ENCODE measurements around the gene CASP9. TPM values are rescaled to one million over a fixed set of nuclear protein-coding genes. Genes with fewer than 3 reads are reported as not detected.
A peak's percentile ranks its signal among the peaks of the same experiment; 100 is the strongest.

Gene CASP9
- total RNA-seq, 1 experiment from 2014 or later, result 15.9 TPM

GRCh38 chr1:15507278-15507677, 16.7 kb downstream of the CASP9 start:
- TF ChIP-seq, protein P1, sequence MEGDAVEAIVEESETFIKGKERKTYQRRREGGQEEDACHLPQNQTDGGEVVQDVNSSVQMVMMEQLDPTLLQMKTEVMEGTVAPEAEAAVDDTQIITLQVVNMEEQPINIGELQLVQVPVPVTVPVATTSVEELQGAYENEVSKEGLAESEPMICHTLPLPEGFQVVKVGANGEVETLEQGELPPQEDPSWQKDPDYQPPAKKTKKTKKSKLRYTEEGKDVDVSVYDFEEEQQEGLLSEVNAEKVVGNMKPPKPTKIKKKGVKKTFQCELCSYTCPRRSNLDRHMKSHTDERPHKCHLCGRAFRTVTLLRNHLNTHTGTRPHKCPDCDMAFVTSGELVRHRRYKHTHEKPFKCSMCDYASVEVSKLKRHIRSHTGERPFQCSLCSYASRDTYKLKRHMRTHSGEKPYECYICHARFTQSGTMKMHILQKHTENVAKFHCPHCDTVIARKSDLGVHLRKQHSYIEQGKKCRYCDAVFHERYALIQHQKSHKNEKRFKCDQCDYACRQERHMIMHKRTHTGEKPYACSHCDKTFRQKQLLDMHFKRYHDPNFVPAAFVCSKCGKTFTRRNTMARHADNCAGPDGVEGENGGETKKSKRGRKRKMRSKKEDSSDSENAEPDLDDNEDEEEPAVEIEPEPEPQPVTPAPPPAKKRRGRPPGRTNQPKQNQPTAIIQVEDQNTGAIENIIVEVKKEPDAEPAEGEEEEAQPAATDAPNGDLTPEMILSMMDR (conservative IDR thresholded peaks at IDR 0.05), result no peak
- Mint-ChIP-seq H3K4me1 (peaks cover 31 to 51% of the 10 kb centered on the region in 2 experiments), H3K27ac (peak overlapping the region in 2 of 3 experiments; percentile 34 to 99; a peak in 3 of 7 replicates), H3K9me3 (no peaks in the 10 kb centered on the region), H3K36me3 (ENCODE audit: insufficient read depth in 1 of 3, low read depth in 3 of 3) (peaks cover 5 to 42% (median 11%) of the 10 kb centered on the region in 3 experiments; a peak in 6 of 7 replicates), H3K4me3 (peak overlapping the region in 1 of 2 experiments; percentile 15; a peak in 1 of 5 replicates), H3K27me3 (ENCODE audit: low read depth) (no peaks in the 10 kb centered on the region)
- WGBS (ENCODE audit: extremely low coverage, insufficient read length, low lambda C conversion rate), result no CpG with 5 or more reads among the region's 5 CpGs
- DNase-seq, result no peak
- no peak overlapping the region for H2BK12ac ChIP-seq (ENCODE audit: insufficient read length, low read depth, low read length)
- H3K79me2 ChIP-seq (ENCODE audit: insufficient read depth, low read length), result no peaks in the 10 kb centered on the region
- H2AFZ ChIP-seq (ENCODE audit: low read length), result no peak overlapping the region
- no peaks in the 10 kb centered on the region for H4K20me1 ChIP-seq (ENCODE audit: control insufficient read depth, insufficient read depth, insufficient read length)
- H3T11ph ChIP-seq (ENCODE audit: low read length), result no peak overlapping the region
- no peak overlapping the region for H3K4me2 ChIP-seq (ENCODE audit: insufficient read depth, insufficient read length, low read length)
- no peaks in the 10 kb centered on the region for H3K27me3 ChIP-seq (ENCODE audit: insufficient read depth, low read length)
- H3K56ac ChIP-seq (ENCODE audit: insufficient read length, low read depth, low read length), result no peak overlapping the region
- no peak overlapping the region for H3K14ac ChIP-seq (ENCODE audit: insufficient read depth, low read length)
- peaks cover 9% of the 10 kb centered on the region; the same call in 1 of the 2 replicates for H3K4me1 ChIP-seq (ENCODE audit: insufficient read depth, low read length)
- H2BK120ac ChIP-seq (ENCODE audit: low read depth, low read length, poor library complexity, severe bottlenecking), result no peak overlapping the region
- H2BK20ac ChIP-seq (ENCODE audit: low read depth, low read length, poor library complexity, severe bottlenecking), result no peak overlapping the region
- no peak overlapping the region for H4K5ac ChIP-seq (ENCODE audit: insufficient read length, low read depth, low read length)
- H4K91ac ChIP-seq (ENCODE audit: insufficient read length, low read depth, low read length), result no peak overlapping the region
- H2BK15ac ChIP-seq (ENCODE audit: low read depth, low read length), result no peak overlapping the region
- H3K18ac ChIP-seq (ENCODE audit: insufficient read length, low read depth, low read length), result no peak overlapping the region
- H3K9me3 ChIP-seq (ENCODE audit: control insufficient read depth, low read depth, low read length), result no peaks in the 10 kb centered on the region
- H3K9ac ChIP-seq (ENCODE audit: extremely low read depth, insufficient read length, low read length), result no peak overlapping the region
- no peak overlapping the region for H4K8ac ChIP-seq (replicated peaks; ENCODE audit: insufficient read length, low read depth, low read length)
- H3K23ac ChIP-seq (ENCODE audit: insufficient read length, low read depth, low read length), result no peak overlapping the region
- no peak overlapping the region for H2AK5ac ChIP-seq (ENCODE audit: insufficient read length, low read length)
- no peaks in the 10 kb centered on the region for H3K79me1 ChIP-seq (ENCODE audit: insufficient read depth, low read depth, low read length, poor library complexity, severe bottlenecking)
- H3K27ac ChIP-seq (ENCODE audit: insufficient read length, low read depth, low read length), result no peak overlapping the region
- no peak overlapping the region for H3K4ac ChIP-seq (ENCODE audit: low read depth, low read length)
- H2BK5ac ChIP-seq (ENCODE audit: insufficient read length, low read length), result no peak overlapping the region
- no peaks in the 10 kb centered on the region for H3K23me2 ChIP-seq (ENCODE audit: insufficient read length, low read depth, low read length, poor library complexity, severe bottlenecking)
